ENCODE results near the gene BCHE. TPM values are rescaled to one million over a fixed set of nuclear protein-coding genes. Genes with fewer than 3 reads are reported as not detected.

BCHE gene
- total RNA-seq, 1 experiment from 2014 or later: not detected

GRCh38 chr3:165746874-165747273 lies 90.3 kb downstream of the BCHE start:
- H3K36me3 Mint-ChIP-seq (ENCODE audit: insufficient read depth, unreplicated experiment): no peaks in the 10 kb centered on the region
- no TSS peak for BruUV-seq (replicated peaks)
- H3K27me3 ChIP-seq (replicated peaks; ENCODE audit: control insufficient read depth, insufficient read depth, low read length): no peaks in the 10 kb centered on the region
- TF ChIP-seq CTCF (IDR thresholded peaks at IDR 0.05; ENCODE audit: insufficient read depth in 1 of 2, low read depth in 1 of 2, low read length in 1 of 2, severe bottlenecking in 1 of 2, unreplicated experiment in 1 of 2): no peak
- H3K27me3 Mint-ChIP-seq (ENCODE audit: insufficient read depth, unreplicated experiment): no peaks in the 10 kb centered on the region
- H3K4me3 ChIP-seq (ENCODE audit: low read depth, low read length): no peak overlapping the region
- H3K9me3 ChIP-seq: no peaks in the 10 kb centered on the region
- no peak overlapping the region for H3K4me3 Mint-ChIP-seq (ENCODE audit: unreplicated experiment)
- no peaks in the 10 kb centered on the region for H3K9me3 Mint-ChIP-seq (ENCODE audit: unreplicated experiment)
- H3K27ac Mint-ChIP-seq (ENCODE audit: unreplicated experiment): no peak overlapping the region
- H3K36me3 ChIP-seq (ENCODE audit: control insufficient read depth, insufficient read depth, low read length): no peaks in the 10 kb centered on the region
- intact Hi-C loops (cut with micrococcal nuclease; ENCODE audit: unreplicated experiment): no loop called here
- no peaks in the 10 kb centered on the region for H3K4me1 Mint-ChIP-seq (ENCODE audit: low read depth, unreplicated experiment)
- CTCF ChIA-PET: no interaction called here
- POLR2A ChIA-PET: no interaction called here
- no peak for DNase-seq
- H3K4me1 ChIP-seq: no peaks in the 10 kb centered on the region

GRCh38 chr3:165744025-165744424 lies 93.2 kb downstream of the BCHE start:
- DNase-seq: no peak
- no peak overlapping the region for H3K27ac Mint-ChIP-seq (ENCODE audit: unreplicated experiment)
- no peaks in the 10 kb centered on the region for H3K36me3 Mint-ChIP-seq (ENCODE audit: insufficient read depth, unreplicated experiment)
- Histone ChIP-seq H3K27me3 (replicated peaks; ENCODE audit: control insufficient read depth, insufficient read depth, low read length) (no peaks in the 10 kb centered on the region), H3K4me1 (no peaks in the 10 kb centered on the region), H3K36me3 (ENCODE audit: control insufficient read depth, insufficient read depth, low read length) (no peaks in the 10 kb centered on the region), H3K4me3 (ENCODE audit: low read depth, low read length) (no peak overlapping the region), H3K9me3 (no peaks in the 10 kb centered on the region)
- TF ChIP-seq CTCF (IDR thresholded peaks at IDR 0.05; ENCODE audit: insufficient read depth in 1 of 2, low read depth in 1 of 2, low read length in 1 of 2, severe bottlenecking in 1 of 2, unreplicated experiment in 1 of 2): no peak
- H3K4me3 Mint-ChIP-seq (ENCODE audit: unreplicated experiment): no peak overlapping the region
- H3K9me3 Mint-ChIP-seq (ENCODE audit: unreplicated experiment): no peaks in the 10 kb centered on the region
- ChIA-PET POLR2A (no interaction called here), CTCF (no interaction called here)
- no TSS peak for BruUV-seq (replicated peaks)
- H3K27me3 Mint-ChIP-seq (ENCODE audit: insufficient read depth, unreplicated experiment): no peaks in the 10 kb centered on the region
- no peaks in the 10 kb centered on the region for H3K4me1 Mint-ChIP-seq (ENCODE audit: low read depth, unreplicated experiment)
- intact Hi-C loops (cut with micrococcal nuclease; ENCODE audit: unreplicated experiment): no loop called here

GRCh38 chr3:165742351-165742750 lies 94.9 kb downstream of the BCHE start:
- Histone ChIP-seq H3K9me3 (no peaks in the 10 kb centered on the region), H3K4me1 (no peaks in the 10 kb centered on the region), H3K27me3 (replicated peaks; ENCODE audit: control insufficient read depth, insufficient read depth, low read length) (no peaks in the 10 kb centered on the region), H3K4me3 (ENCODE audit: low read depth, low read length) (no peak overlapping the region), H3K36me3 (ENCODE audit: control insufficient read depth, insufficient read depth, low read length) (no peaks in the 10 kb centered on the region)
- H3K9me3 Mint-ChIP-seq (ENCODE audit: unreplicated experiment): no peaks in the 10 kb centered on the region
- H3K36me3 Mint-ChIP-seq (ENCODE audit: insufficient read depth, unreplicated experiment): no peaks in the 10 kb centered on the region
- no peak for TF ChIP-seq CTCF (IDR thresholded peaks at IDR 0.05; ENCODE audit: insufficient read depth in 1 of 2, low read depth in 1 of 2, low read length in 1 of 2, severe bottlenecking in 1 of 2, unreplicated experiment in 1 of 2)
- H3K4me3 Mint-ChIP-seq (ENCODE audit: unreplicated experiment): no peak overlapping the region
- no TSS peak for BruUV-seq (replicated peaks)
- ChIA-PET POLR2A (no interaction called here), CTCF (no interaction called here)
- intact Hi-C loops (cut with micrococcal nuclease; ENCODE audit: unreplicated experiment): no loop called here
- no peak for DNase-seq
- H3K4me1 Mint-ChIP-seq (ENCODE audit: low read depth, unreplicated experiment): no peaks in the 10 kb centered on the region
- H3K27ac Mint-ChIP-seq (ENCODE audit: unreplicated experiment): no peak overlapping the region
- no peaks in the 10 kb centered on the region for H3K27me3 Mint-ChIP-seq (ENCODE audit: insufficient read depth, unreplicated experiment)
